ENCODE results near the gene FXYD4.

FXYD4 gene

GRCh38 chr10:43350686-43351085 lies 20.8 kb upstream of the FXYD4 start:
- TF ChIP-seq, protein P1, sequence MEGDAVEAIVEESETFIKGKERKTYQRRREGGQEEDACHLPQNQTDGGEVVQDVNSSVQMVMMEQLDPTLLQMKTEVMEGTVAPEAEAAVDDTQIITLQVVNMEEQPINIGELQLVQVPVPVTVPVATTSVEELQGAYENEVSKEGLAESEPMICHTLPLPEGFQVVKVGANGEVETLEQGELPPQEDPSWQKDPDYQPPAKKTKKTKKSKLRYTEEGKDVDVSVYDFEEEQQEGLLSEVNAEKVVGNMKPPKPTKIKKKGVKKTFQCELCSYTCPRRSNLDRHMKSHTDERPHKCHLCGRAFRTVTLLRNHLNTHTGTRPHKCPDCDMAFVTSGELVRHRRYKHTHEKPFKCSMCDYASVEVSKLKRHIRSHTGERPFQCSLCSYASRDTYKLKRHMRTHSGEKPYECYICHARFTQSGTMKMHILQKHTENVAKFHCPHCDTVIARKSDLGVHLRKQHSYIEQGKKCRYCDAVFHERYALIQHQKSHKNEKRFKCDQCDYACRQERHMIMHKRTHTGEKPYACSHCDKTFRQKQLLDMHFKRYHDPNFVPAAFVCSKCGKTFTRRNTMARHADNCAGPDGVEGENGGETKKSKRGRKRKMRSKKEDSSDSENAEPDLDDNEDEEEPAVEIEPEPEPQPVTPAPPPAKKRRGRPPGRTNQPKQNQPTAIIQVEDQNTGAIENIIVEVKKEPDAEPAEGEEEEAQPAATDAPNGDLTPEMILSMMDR (IDR thresholded peaks at IDR 0.05), result no peak
- TF ChIP-seq ZFX (IDR thresholded peaks at IDR 0.05; ENCODE audit: borderline replicate concordance), result no peak
- no peak overlapping the region for H3K27ac ChIP-seq

- TF ChIP-seq ZFX (IDR thresholded peaks at IDR 0.05; ENCODE audit: borderline replicate concordance), result no peak
- TF ChIP-seq, protein P1 (IDR thresholded peaks at IDR 0.05), result no peak
These were observed 20.1 kb upstream of the FXYD4 start for GRCh38 chr10:43351301-43351700.

DNA sequence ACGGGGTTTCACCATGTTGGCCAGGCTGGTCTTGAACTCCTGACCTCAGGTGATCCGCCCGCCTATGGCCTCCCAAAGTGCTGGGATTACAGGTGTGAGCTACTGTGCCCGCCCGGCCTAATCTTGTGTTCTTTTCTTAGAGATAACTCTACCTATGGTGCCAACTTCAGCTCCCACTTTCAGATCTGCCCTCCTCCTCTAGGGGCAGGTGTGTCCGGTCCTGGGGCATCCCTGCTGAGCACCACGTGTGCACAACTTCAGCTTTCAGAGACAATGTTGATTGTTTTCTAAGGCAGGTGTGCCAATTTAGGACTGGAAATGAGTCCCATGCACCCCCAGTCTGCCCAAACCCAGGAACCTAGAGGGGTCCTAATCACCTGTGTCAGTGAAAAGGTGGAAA lies 18.5 kb upstream of the FXYD4 start:
- no peak overlapping the region for H3K27ac ChIP-seq
- no peak for TF ChIP-seq ZFX (IDR thresholded peaks at IDR 0.05; ENCODE audit: borderline replicate concordance)
- TF ChIP-seq, protein P1 (IDR thresholded peaks at IDR 0.05), result no peak

More at GRCh38 chr10:43351301-43351700, 20.1 kb upstream of the FXYD4 start:
- H3K27ac ChIP-seq, result no peak overlapping the region

- TF ChIP-seq, protein P1 (IDR thresholded peaks at IDR 0.05), result no peak
- no peak for TF ChIP-seq ZFX (IDR thresholded peaks at IDR 0.05; ENCODE audit: borderline replicate concordance)
- H3K27ac ChIP-seq, result no peak overlapping the region
These were observed 17.7 kb upstream of the FXYD4 start for GRCh38 chr10:43353495-43354329.

GRCh38 chr10:43354330-43354635 lies 17.2 kb upstream of the FXYD4 start:
- no peak overlapping the region for H3K27ac ChIP-seq
- TF ChIP-seq ZFX (IDR thresholded peaks at IDR 0.05; ENCODE audit: borderline replicate concordance), result no peak
- TF ChIP-seq, protein P1 (IDR thresholded peaks at IDR 0.05), result no peak

DNA sequence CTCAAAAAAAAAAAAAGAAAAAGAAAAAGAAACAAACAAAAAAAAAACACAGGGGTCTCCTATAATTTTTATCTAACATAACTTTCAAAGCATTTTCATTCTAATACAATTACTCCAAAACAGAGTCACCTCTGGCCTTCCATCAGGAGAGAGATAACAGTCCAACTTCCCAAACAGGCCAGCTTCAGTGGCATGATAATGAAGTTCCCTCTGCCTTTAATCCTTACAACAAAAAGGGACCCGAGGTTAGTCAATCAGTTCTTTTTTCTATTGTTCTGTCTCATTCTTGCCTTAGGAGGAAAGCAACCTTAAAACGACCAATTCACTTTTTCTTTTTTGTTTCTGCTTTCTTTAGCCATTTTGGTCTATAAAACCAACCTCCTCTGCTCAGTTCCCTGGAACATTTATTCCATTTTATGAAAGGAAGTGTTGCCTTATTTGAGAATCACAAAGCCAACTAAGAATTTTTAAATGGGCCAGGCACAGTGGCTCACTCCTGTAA lies 16.5 kb upstream of the FXYD4 start:
- no peak overlapping the region for H3K27ac ChIP-seq
- TF ChIP-seq, protein P1 (IDR thresholded peaks at IDR 0.05), result no peak
- TF ChIP-seq ZFX (IDR thresholded peaks at IDR 0.05; ENCODE audit: borderline replicate concordance), result no peak

GRCh38 chr10:43355749-43356371 lies 15.6 kb upstream of the FXYD4 start:
- peak overlapping the region; percentile 27; the same call in 1 of the 2 replicates for H3K27ac ChIP-seq
- TF ChIP-seq ZFX (IDR thresholded peaks at IDR 0.05; ENCODE audit: borderline replicate concordance), result no peak
- TF ChIP-seq, protein P1 (IDR thresholded peaks at IDR 0.05), result no peak
